Endodermal cell (in vitro differentiated cells): ENCODE data around the gene TM2D3. TPM values are rescaled to one million over a fixed set of nuclear protein-coding genes. Genes with fewer than 3 reads are reported as not detected.

ENCODE experiments used
- DNase-seq: peaks from one replicate; pipeline ENCODE4 v3.0.0-alpha.2; 2017
- H3K27ac ChIP-seq: 2 replicates; pipeline ENCODE4 v1.5.1; 2013; ENCODE audit warnings: mild to moderate bottlenecking, low read depth, low read length, moderate library complexity
- H3K27me3 ChIP-seq: 2 replicates; pipeline ENCODE4 v1.6.1; 2013; ENCODE audit warnings: mild to moderate bottlenecking, low read length, moderate library complexity; ENCODE audit not compliant: insufficient read depth, control insufficient read depth, poor library complexity, severe bottlenecking
- H3K36me3 ChIP-seq: 2 replicates; pipeline ENCODE4 v1.7.0; 2013; ENCODE audit warnings: mild to moderate bottlenecking, low read length, moderate library complexity; ENCODE audit not compliant: control insufficient read depth, insufficient read depth
- H3K4me1 ChIP-seq: one replicate; pipeline ENCODE4 v1.7.0; 2013; ENCODE audit warnings: low read length; ENCODE audit not compliant: control insufficient read depth, insufficient read depth
- H3K4me3 ChIP-seq: 2 replicates; pipeline ENCODE4 v1.5.1; 2013; ENCODE audit warnings: mild to moderate bottlenecking, low read length, moderate library complexity
- H3K9ac ChIP-seq: 2 replicates; pipeline ENCODE4 v1.6.1; 2013; ENCODE audit warnings: mild to moderate bottlenecking, low read length, moderate library complexity; ENCODE audit not compliant: poor library complexity, severe bottlenecking; ENCODE audit errors: extremely low read depth
- H3K9me3 ChIP-seq: 2 replicates; pipeline ENCODE4 v1.6.1; 2013; ENCODE audit warnings: mild to moderate bottlenecking, low read length, moderate library complexity; ENCODE audit not compliant: control insufficient read depth
- H3K27ac Mint-ChIP-seq: 2 replicates; pipeline ENCODE4 v1.8.0; 2020; ENCODE audit warnings: mixed read lengths
- H3K27me3 Mint-ChIP-seq: 2 replicates; pipeline ENCODE4 v1.8.0; 2021; ENCODE audit warnings: mild to moderate bottlenecking, mixed read lengths; ENCODE audit not compliant: insufficient read depth
- H3K36me3 Mint-ChIP-seq: 2 replicates; pipeline ENCODE4 v1.8.0; 2020; ENCODE audit warnings: low read depth, mixed read lengths
- H3K4me1 Mint-ChIP-seq: 2 replicates; pipeline ENCODE4 v1.8.0; 2020; ENCODE audit warnings: mixed read lengths
- H3K4me3 Mint-ChIP-seq: 2 replicates; pipeline ENCODE4 v1.8.0; 2020; ENCODE audit warnings: mild to moderate bottlenecking, moderate library complexity, mixed read lengths
- H3K9me3 Mint-ChIP-seq: 2 replicates; pipeline ENCODE4 v1.8.0; 2020; ENCODE audit warnings: mild to moderate bottlenecking, mixed read lengths
- CTCF ChIP-seq: fragments of 200-600 bp; sonication (generic); conservative IDR thresholded peaks from 2 replicates; pipeline ENCODE4 v1.5.0; 2021; ENCODE audit warnings: antibody characterized with exemption, mild to moderate bottlenecking
- WGBS, 2 experiments: methylation state at CpG; one replicate each; pipeline versions ENCODE4 v1.1.5 to v1.1.7; 2013; ENCODE audit warnings: missing lambda C conversion rate in 2 of 2, mixed read lengths in 1 of 2; ENCODE audit not compliant: insufficient coverage in 1 of 2, insufficient read length in 1 of 2; 5-methylcytosine and 5-hydroxymethylcytosine counted together
- total RNA-seq, 2 donors: library from RNA; stranded (reverse); fragmentation: NEBNext Ultra II Directional in 1 of 2; extraction: Animal tissue kit (Norgen Biotek cat#: 25700) in 1 of 2; gene quantifications; 2 replicates in 1 of 2; 3 replicates in 1 of 2; pipeline ENCODE4 v1.2.1, GENCODE V29; 2021

Gene TM2D3
- total RNA-seq, 2 donors from 2014 or later, result 33.4 to 34.0 TPM

DNA sequence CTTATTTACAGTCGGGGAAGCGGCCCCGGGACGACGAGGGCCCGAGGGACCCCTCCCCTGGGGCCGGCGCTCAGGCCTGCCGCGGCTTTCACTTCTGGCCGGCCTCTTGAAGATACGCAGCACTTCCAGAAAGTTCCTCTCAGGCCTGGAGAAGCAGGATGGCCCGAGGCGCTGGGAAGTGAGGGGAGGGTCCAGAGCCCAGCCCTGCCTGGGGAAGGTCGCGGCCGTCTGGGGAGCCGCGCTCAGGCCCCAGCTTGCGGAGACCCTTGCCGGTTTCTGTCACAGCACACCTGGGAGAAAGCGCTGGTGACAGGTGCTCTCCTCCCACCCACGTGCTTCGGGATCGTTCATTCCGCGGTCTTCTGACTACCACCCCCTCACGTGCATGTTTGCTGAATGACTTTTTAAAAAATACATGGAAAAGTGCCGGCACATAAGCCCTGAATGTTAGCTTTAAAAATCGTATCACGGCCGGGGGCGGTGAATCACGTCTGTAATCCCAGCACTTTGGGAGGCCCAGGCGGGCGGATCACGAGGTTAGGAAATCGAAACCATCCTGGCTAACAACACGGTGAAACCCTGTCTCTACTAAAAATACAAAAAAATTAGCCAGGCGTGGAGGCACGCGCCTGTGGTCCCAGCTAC lies 727 bp upstream of the TM2D3 start:
- H3K4me3 ChIP-seq, result peak overlapping the region; percentile 98
- H3K36me3 ChIP-seq, result peaks cover 18% of the 10 kb centered on the region
- 52 to 82% methylated on average over 22 to 42 of the region's 42 CpGs for WGBS, 2 experiments
- no peaks in the 10 kb centered on the region for H3K4me1 ChIP-seq
- Mint-ChIP-seq H3K36me3 (peaks cover 14% of the 10 kb centered on the region), H3K4me1 (peaks cover 5% of the 10 kb centered on the region), H3K27me3 (no peaks in the 10 kb centered on the region), H3K9me3 (no peaks in the 10 kb centered on the region), H3K4me3 (peak overlapping the region; percentile 83), H3K27ac (peak overlapping the region; percentile 84)
- DNase-seq, result peak; percentile 65
- no peaks in the 10 kb centered on the region for H3K9me3 ChIP-seq
- no peak for TF ChIP-seq CTCF
- peak overlapping the region; percentile 4 for H3K27ac ChIP-seq
- peak overlapping the region; percentile 81 for H3K9ac ChIP-seq
- H3K27me3 ChIP-seq, result no peaks in the 10 kb centered on the region

- no peaks in the 10 kb centered on the region for H3K4me1 ChIP-seq
- H3K27me3 ChIP-seq, result no peaks in the 10 kb centered on the region
- peaks cover 5% of the 10 kb centered on the region for H3K4me1 Mint-ChIP-seq
- H3K4me3 Mint-ChIP-seq, result peak overlapping the region; percentile 83
- peak overlapping the region; percentile 84 for H3K27ac ChIP-seq
- 1 to 5% methylated on average over 9 to 31 of the region's 32 CpGs for WGBS, 2 experiments
- H3K36me3 ChIP-seq, result peaks cover 26% of the 10 kb centered on the region
- DNase-seq, result no peak
- no peaks in the 10 kb centered on the region for H3K27me3 Mint-ChIP-seq
- H3K4me3 ChIP-seq, result peak overlapping the region; percentile 98
- H3K36me3 Mint-ChIP-seq, result peaks cover 16% of the 10 kb centered on the region
- H3K9ac ChIP-seq, result peak overlapping the region; percentile 81
- H3K9me3 ChIP-seq, result no peaks in the 10 kb centered on the region
- no peaks in the 10 kb centered on the region for H3K9me3 Mint-ChIP-seq
- no peak for TF ChIP-seq CTCF
- peak overlapping the region; percentile 91 for H3K27ac Mint-ChIP-seq
Measured at GRCh38 chr15:101651554-101652097, 555 bp downstream of the TM2D3 start.

DNA sequence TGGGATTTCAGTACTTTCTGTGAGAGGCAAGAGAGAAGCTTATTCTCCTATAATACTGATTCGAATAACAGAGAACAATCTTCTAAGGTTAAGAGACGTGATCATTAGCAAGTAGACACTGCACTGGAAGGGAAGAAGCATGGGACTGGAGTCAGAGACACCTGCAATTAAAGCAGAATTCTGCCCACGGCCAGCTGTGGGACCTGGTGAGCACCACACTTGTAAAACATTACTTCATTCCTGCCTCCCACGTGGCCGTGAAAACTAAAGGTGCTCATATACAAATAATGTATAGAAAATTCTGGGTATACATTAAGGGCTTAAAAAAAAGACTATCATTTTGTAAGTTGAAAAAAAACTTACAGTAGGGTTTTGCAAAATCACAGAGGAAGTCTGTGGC lies 2.0 kb downstream of the TM2D3 start:
- Histone ChIP-seq H3K27ac (no peak overlapping the region), H3K4me3 (peak overlapping the region; percentile 98), H3K4me1 (no peaks in the 10 kb centered on the region), H3K9ac (no peak overlapping the region), H3K27me3 (no peaks in the 10 kb centered on the region), H3K9me3 (no peaks in the 10 kb centered on the region), H3K36me3 (peaks cover 41% of the 10 kb centered on the region)
- no peak for TF ChIP-seq CTCF
- peaks cover 5% of the 10 kb centered on the region for H3K4me1 Mint-ChIP-seq
- DNase-seq, result no peak
- WGBS, 2 experiments, result 93 to 94% methylated on average over 2 to 5 of the region's 5 CpGs
- peaks cover 17% of the 10 kb centered on the region for H3K36me3 Mint-ChIP-seq
- no peak overlapping the region for H3K4me3 Mint-ChIP-seq
- H3K27ac Mint-ChIP-seq, result no peak overlapping the region
- no peaks in the 10 kb centered on the region for H3K9me3 Mint-ChIP-seq
- no peaks in the 10 kb centered on the region for H3K27me3 Mint-ChIP-seq
